GM19023 (cell line): Measurements from ENCODE around the gene BLOC1S1.

Experiments
- ATAC-seq: cut with Tn5 transposase; IDR thresholded peaks from one replicate; pipeline ENCODE4 v1.9.1; 2021; ENCODE audit warnings: mild to moderate bottlenecking, moderate library complexity; ENCODE audit not compliant: unreplicated experiment

BLOC1S1 gene

DNA sequence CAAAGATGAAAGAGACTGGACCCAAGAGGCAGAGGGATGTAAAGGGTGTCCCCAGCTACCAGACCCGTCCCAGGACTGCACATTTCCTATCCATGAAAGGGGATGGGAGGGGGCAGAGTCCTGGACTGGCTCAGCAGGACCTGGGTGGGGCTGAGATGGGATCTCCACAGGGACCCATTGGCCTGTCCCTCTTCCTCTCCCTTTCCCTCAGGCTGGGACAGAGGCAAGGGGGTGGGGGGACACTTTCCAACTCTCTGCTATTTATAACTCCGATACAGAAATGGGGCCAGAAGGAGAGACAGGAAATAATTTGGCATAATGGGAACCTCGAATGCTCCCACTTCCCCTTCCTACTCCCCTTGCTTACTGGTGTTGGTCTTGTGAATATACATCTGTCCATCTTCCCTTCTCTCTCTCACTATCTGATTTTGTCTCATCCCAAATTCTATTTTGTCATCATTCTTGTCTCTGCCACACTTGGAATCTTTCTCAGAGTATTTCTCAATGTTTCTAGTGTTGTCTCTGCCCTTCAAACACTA lies 7.1 kb upstream of the BLOC1S1 start:
- ATAC-seq, result no peak

- ATAC-seq, result no peak
These were observed 3.9 kb upstream of the BLOC1S1 start for GRCh38 chr12:55711786-55712553.

DNA sequence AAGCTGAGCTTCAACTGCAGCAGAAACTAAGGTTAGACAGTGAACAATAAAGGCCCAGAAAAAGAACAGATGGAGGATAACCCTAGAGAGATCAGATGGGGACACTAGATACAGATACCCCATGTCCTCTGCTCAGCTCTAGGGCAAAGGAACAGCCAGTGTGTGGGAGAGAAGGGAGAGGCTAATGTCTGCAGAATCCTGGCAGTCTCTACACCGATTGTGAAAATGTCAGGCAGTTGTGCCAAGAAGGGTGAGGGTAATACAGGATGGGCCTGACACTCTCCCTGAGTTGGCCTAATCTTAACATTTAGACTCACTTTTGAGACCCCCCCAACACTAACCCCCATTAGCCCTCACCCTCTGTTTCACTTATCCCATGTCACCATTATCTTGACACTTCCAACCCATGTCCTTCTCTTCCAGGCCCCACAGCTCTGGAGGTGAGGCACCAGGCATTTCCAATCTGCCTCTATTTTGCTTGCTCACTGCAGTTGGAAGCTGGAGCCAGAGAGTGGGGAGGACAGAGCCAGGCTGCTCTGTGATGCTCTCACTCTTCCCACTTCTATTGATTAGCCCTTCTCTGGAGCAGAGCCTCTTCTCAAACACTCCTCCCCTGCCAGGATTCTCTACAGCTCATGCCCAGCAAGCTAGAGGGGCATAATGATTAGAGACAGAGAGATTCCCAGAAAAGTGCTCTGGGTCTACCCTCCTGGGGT lies 3.0 kb upstream of the BLOC1S1 start:
- ATAC-seq, result no peak

GRCh38 chr12:55713721-55714120 lies 2.1 kb upstream of the BLOC1S1 start:
- ATAC-seq, result no peak

- no peak for ATAC-seq
These were observed 579 bp upstream of the BLOC1S1 start for GRCh38 chr12:55715169-55715764.

DNA sequence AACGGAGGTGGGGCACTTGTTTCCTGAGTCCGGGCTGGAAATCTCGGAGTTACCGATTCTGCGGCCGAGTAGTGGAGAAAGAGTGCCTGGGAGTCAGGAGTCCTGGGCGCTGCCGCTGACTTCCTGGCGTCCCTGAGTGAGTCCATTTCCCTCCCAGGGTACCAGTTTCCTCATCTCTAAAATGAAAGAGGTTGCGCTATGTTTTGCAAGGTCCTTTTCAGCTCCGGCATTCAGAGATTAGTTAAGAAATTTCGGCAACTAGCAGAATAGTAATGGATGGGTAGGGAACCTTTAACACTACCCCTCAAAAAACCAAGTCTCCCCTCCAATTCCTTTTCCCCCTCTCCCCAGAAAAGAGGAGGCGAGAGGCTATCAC lies 724 bp downstream of the BLOC1S1 start:
- no peak for ATAC-seq

DNA sequence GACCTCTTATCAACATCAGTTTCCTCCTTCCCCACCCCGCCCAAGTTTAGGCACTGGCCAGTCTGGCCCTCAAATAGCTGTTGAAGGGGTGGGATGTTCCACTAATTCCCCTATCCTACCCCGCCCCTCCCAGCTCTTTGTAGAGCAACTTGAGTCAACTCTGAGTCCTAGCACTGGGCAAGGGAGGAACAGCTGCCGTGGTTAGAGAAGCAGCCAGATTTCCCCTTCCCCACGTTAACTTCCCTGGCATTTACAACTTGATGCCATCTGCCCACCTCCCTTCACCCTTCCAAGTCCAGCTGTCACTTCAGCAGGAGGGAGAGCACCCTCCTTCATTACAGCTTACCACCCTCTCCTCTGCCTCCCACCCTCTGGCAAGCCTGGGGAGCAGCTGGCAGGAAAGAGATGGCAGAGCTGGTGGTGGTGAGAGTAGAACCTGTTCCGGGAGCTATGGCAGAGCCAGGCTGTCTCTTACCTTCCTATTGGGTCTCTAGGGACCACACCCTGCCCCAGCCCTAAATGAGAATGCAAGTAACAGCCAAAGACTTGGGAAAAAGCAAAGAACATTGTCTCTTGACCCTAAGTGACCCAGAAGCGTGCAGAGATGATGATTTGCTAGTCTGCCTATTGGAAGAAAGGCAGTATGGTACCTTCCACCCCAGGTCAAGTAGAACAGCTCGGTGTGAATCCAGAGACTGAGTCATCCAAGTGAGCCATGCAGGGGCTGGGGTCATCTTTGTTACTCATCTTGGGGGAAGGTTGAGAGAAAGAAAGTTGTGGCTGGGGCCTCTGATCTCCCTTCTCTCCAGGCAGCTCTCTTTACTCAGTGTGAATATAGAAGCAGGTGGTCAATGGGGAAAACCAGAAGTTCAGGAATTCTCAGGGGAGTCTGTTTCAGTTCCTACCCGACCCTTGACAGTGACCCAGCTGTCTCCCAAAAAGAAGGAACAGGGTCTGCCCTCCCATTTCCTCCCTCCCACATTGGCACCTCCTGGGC lies 1.5 kb downstream of the BLOC1S1 start:
- no peak for ATAC-seq

GRCh38 chr12:55718015-55718414 lies 2.2 kb downstream of the BLOC1S1 start:
- no peak for ATAC-seq

- ATAC-seq, result no peak
These were observed 2.9 kb downstream of the BLOC1S1 start for GRCh38 chr12:55718624-55719275.

DNA sequence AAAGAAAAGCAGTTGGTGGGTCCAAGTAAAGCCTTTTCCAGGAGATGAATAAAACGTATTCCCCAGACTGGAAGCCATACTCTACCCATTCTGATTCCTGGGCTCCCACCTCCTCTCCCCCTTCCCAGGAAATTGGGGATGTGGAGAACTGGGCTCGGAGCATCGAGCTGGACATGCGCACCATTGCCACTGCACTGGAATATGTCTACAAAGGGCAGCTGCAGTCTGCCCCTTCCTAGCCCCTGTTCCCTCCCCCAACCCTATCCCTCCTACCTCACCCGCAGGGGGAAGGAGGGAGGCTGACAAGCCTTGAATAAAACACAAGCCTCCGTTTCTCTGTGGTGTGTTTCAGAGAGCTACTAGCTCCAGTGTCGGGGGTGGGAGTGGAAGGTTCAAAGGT lies 3.5 kb downstream of the BLOC1S1 start:
- no peak for ATAC-seq

- ATAC-seq, result no peak
These were observed 4.3 kb downstream of the BLOC1S1 start, which contains the start of gene RDH5 for GRCh38 chr12:55720071-55720564. TSS of gene RDH5 (plus strand) at chr12:55720393. CDS start at chr12:55721185, 792 bp downstream.

DNA sequence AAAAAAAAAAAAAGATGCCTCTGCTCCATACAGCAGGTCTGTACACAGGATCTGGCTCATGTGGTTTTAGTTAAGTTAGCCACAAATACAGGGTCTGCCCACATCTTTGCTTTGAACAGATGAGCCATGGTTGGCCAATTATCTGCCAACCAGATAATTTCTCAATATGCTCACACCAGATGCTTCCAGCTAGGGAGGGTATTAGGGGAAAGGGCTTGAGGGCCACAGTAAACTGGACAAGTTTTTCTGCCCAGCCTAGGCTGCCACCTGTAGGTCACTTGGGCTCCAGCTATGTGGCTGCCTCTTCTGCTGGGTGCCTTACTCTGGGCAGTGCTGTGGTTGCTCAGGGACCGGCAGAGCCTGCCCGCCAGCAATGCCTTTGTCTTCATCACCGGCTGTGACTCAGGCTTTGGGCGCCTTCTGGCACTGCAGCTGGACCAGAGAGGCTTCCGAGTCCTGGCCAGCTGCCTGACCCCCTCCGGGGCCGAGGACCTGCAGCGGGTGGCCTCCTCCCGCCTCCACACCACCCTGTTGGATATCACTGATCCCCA lies 5.1 kb downstream of the BLOC1S1 start:
- ATAC-seq, result no peak

GRCh38 chr12:55721601-55722213 lies 5.9 kb downstream of the BLOC1S1 start:
- ATAC-seq, result no peak

DNA sequence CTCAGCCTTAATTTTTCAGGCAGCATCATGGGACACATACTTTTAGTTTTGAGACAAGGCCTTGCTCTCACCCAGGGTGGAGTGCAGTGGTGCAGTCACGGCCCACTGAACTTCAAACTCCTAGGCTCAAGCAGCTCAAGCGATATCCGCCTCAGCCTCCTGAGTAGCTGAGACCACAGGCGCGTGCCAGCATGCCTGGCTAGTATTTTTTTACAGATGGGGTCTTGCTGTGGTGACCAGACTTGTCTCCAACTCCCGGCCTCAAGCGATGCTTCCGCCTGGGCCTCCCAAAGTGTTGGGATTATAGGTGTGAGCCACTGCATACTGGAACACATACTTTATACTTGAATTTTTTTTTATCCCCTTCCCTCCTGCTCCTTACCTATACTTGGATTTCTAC lies 7.1 kb downstream of the BLOC1S1 start:
- ATAC-seq, result no peak

- ATAC-seq, result no peak
These were observed 7.8 kb downstream of the BLOC1S1 start for GRCh38 chr12:55723516-55724225.

- ATAC-seq, result no peak
These were observed 8.5 kb downstream of the BLOC1S1 start for GRCh38 chr12:55724226-55724939.

DNA sequence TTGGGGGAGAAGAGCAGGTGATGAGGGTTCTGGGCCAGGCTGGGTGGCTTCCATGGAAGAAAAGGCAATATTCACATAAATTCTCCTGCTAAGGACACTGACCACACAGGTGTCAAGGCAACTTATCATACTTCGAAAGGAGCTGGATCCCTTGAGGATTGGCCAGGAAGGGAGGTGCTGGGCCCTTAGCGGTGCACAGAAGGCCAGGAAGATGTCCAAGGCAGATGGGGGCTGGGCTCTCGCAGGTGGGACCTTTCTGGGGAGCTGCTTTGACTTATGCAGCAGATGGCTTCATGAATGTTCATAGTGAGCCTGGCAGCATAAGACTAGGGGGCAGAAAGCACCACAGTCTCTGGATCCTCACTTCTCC lies 9.1 kb downstream of the BLOC1S1 start:
- ATAC-seq, result no peak

DNA sequence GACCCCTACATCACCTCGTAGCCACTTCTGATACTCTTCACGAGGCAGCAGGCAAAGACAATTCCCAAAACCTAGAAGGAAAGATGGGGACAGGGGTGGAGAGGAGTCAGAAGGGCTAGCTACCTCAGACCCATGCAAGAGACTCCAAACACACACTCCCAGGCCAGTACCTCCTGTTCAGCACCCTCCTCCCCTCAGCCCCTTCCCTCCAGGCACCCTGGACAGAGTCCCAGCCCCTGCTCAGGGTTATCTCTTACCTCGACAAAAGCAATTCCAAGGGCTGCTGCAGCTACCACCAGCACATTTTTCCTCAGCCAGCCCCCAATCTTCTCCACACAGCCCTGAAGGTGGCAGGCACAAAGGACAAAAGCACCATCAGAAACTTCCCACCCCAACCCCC lies 9.7 kb downstream of the BLOC1S1 start:
- ATAC-seq, result no peak
